Fibroblast of mammary gland (primary cell): ENCODE results near the gene TEDC1.

Experiments used
- DNase-seq: peaks from one replicate; pipeline ENCODE4 v3.0.0-alpha.2; 2010; ENCODE audit warnings: low read depth
- H3K4me3 ChIP-seq: 2 replicates; pipeline ENCODE4 v1.5.1; 2011; ENCODE audit warnings: low read depth, mild to moderate bottlenecking, low read length, moderate library complexity; ENCODE audit not compliant: control insufficient read depth
- TF ChIP-seq, protein P1 (sequence below): conservative IDR thresholded peaks from 2 replicates; pipeline ENCODE4 v1.5.1; 2011; ENCODE audit warnings: low read depth, low read length, inconsistent platforms; ENCODE audit not compliant: control insufficient read depth, insufficient read depth

Gene TEDC1

GRCh38 chr14:105470350-105471296 is 20.4 kb upstream of the TEDC1 start:
- H3K4me3 ChIP-seq, result no peak overlapping the region
- TF ChIP-seq, protein P1, sequence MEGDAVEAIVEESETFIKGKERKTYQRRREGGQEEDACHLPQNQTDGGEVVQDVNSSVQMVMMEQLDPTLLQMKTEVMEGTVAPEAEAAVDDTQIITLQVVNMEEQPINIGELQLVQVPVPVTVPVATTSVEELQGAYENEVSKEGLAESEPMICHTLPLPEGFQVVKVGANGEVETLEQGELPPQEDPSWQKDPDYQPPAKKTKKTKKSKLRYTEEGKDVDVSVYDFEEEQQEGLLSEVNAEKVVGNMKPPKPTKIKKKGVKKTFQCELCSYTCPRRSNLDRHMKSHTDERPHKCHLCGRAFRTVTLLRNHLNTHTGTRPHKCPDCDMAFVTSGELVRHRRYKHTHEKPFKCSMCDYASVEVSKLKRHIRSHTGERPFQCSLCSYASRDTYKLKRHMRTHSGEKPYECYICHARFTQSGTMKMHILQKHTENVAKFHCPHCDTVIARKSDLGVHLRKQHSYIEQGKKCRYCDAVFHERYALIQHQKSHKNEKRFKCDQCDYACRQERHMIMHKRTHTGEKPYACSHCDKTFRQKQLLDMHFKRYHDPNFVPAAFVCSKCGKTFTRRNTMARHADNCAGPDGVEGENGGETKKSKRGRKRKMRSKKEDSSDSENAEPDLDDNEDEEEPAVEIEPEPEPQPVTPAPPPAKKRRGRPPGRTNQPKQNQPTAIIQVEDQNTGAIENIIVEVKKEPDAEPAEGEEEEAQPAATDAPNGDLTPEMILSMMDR, result no peak
- no peak for DNase-seq

GRCh38 chr14:105471297-105471821 is 19.7 kb upstream of the TEDC1 start:
- TF ChIP-seq, protein P1, result no peak
- DNase-seq, result no peak
- H3K4me3 ChIP-seq, result no peak overlapping the region

GRCh38 chr14:105471823-105472485 is 19.1 kb upstream of the TEDC1 start:
- no peak overlapping the region for H3K4me3 ChIP-seq
- DNase-seq, result no peak
- TF ChIP-seq, protein P1, result no peak

- no peak for DNase-seq
- no peak overlapping the region for H3K4me3 ChIP-seq
- TF ChIP-seq, protein P1, result no peak
Observed at GRCh38 chr14:105472486-105472991, 18.5 kb upstream of the TEDC1 start.

DNA sequence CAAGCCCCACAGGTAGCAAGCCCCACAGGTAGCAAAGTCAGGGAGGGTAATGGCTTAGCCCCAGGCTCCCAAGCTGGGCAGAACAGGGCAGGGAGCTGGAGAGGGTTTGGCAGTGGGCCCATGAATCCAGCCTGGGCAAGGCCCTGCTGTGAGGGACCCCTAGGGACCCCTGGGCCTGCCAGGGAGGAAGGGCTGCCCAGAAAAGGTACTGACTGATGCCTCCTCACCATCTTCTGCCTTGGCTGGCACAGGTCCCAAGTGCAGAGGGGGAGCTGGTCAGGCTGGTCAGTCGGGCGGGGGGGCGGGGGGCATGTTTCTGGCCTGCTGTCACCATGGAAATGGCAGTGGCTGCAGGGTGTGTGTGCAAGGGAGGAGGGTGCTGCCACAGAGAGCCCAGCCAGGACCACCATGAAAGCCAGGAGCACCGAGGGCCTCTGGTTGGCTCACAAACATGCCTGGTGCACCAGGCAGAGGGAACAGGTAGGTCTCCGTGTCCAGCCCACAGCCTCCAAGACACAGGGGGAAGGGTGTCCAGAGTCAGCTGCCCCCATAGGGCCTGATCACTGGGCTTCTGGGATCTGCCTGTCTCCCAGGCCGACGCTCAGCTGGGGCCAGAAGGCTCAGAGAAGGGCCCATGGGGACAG is 17.9 kb upstream of the TEDC1 start:
- TF ChIP-seq, protein P1, result no peak
- DNase-seq, result no peak
- H3K4me3 ChIP-seq, result no peak overlapping the region
